T-cell (primary cell): ENCODE measurements around the gene EEF1AKMT2. TPM values are rescaled to one million over a fixed set of nuclear protein-coding genes. Genes with fewer than 3 reads are reported as not detected.

Experiments
- ATAC-seq, 4 experiments: fragments of 200-7000 bp in 3 of 4; fragments of 150-1000 bp in 1 of 4; cut with Tn5 transposase; replicated peaks in 1 of 4; 1 replicate in 3 of 4; 2 replicates in 1 of 4; pipeline ENCODE4 v1.10.0; 2021; ENCODE audit warnings: moderate library complexity in 3 of 4, mild to moderate bottlenecking in 2 of 4, moderate number of reproducible peaks in 1 of 4
- CTCF ChIA-PET, 2 donors: fragments of 300-600 bp; sonication (Branson Sonifier 250); formaldehyde crosslinking; loops; one replicate each; lab custom pipeline; 2022; ENCODE audit warnings: antibody characterized with exemption in 2 of 2; lab: Charles Lee
- POLR2A ChIA-PET, 2 donors: fragments of 300-600 bp; sonication (Branson Sonifier 250); formaldehyde crosslinking; loops; one replicate each; lab custom pipeline; 2022; ENCODE audit warnings: antibody characterized with exemption in 2 of 2; lab: Charles Lee
- DNase-seq, 35 experiments: peaks; one replicate each; pipeline versions ENCODE4 v3.0.0 to v3.0.0-alpha.2; 2013 to 2023
- H3K27ac ChIP-seq: one replicate; pipeline ENCODE4 v1.5.1; 2013; ENCODE audit warnings: low read length
- H3K27me3 ChIP-seq, 2 experiments: replicated peaks in 1 of 2; 1 replicate in 1 of 2; 2 replicates in 1 of 2; pipeline versions ENCODE4 v1.6.1 to v1.7.0; 2013; ENCODE audit warnings: low read length in 1 of 2, mixed read lengths in 1 of 2; ENCODE audit not compliant: control insufficient read depth in 2 of 2, insufficient read depth in 2 of 2; ENCODE audit errors: extremely low read depth in 1 of 2
- H3K36me3 ChIP-seq, 2 donors: 1 replicate in 1 of 2; 2 replicates in 1 of 2; pipeline versions ENCODE4 v1.6.1 to v1.7.0; 2013; ENCODE audit warnings: low read length in 1 of 2; ENCODE audit not compliant: control insufficient read depth in 2 of 2, insufficient read depth in 1 of 2; ENCODE audit errors: extremely low read depth in 1 of 2
- H3K4me1 ChIP-seq, 2 experiments: 1 replicate in 1 of 2; 2 replicates in 1 of 2; pipeline versions ENCODE4 v1.6.1 to v1.7.0; 2013; ENCODE audit warnings: low read length in 2 of 2, mixed read lengths in 1 of 2; ENCODE audit not compliant: insufficient read depth in 2 of 2, control insufficient read depth in 1 of 2; ENCODE audit errors: extremely low read depth in 1 of 2
- H3K4me3 ChIP-seq, 2 donors: 1 replicate in 1 of 2; 2 replicates in 1 of 2; pipeline versions ENCODE4 v1.5.1 to v1.7.0; 2013; ENCODE audit warnings: mild to moderate bottlenecking in 2 of 2, low read length in 1 of 2, moderate library complexity in 1 of 2; ENCODE audit not compliant: control insufficient read depth in 1 of 2; ENCODE audit errors: extremely low read depth in 1 of 2
- H3K9me3 ChIP-seq: 2 replicates; pipeline ENCODE4 v1.7.0; 2013
- H3K27ac Mint-ChIP-seq, 2 donors: one replicate each; pipeline ENCODE4 v1.8.0; 2020 to 2021; ENCODE audit warnings: mild to moderate bottlenecking in 2 of 2, mixed read lengths in 2 of 2
- H3K27me3 Mint-ChIP-seq, 2 donors: one replicate each; pipeline ENCODE4 v1.8.0; 2021 to 2022; ENCODE audit warnings: mixed read lengths in 2 of 2
- H3K36me3 Mint-ChIP-seq: one replicate; pipeline ENCODE4 v1.8.0; 2021; ENCODE audit warnings: mixed read lengths
- H3K4me1 Mint-ChIP-seq, 3 donors: one replicate each; pipeline ENCODE4 v1.8.0; 2020 to 2022; ENCODE audit warnings: mixed read lengths in 3 of 3, mild to moderate bottlenecking in 1 of 3
- H3K4me3 Mint-ChIP-seq, 3 donors: one replicate each; pipeline ENCODE4 v1.8.0; 2020 to 2022; ENCODE audit warnings: mild to moderate bottlenecking in 3 of 3, mixed read lengths in 3 of 3, moderate library complexity in 3 of 3
- H3K9me3 Mint-ChIP-seq, 3 donors: one replicate each; pipeline ENCODE4 v1.8.0; 2020 to 2022; ENCODE audit warnings: mixed read lengths in 3 of 3
- WGBS: methylation state at CpG from one replicate; pipeline ENCODE4 v1.1.5; 2013; ENCODE audit warnings: missing lambda C conversion rate; ENCODE audit not compliant: insufficient coverage; 5-methylcytosine and 5-hydroxymethylcytosine counted together
- total RNA-seq, 35 experiments: library from RNA in 6 of 35; stranded (reverse) in 6 of 35; fragments of 120-200 nt in 1 of 35; gene quantifications; one replicate each; pipeline versions ENCODE4 v1.2.1 to v1.2.4 and lab custom pipeline; 2013 to 2026

Gene EEF1AKMT2
- total RNA-seq, 5 donors from 2014 or later (not counting 1 experiment from before 2014, with no cell fraction given): 15.8 to 21.0 (median 18.8) TPM

GRCh38 chr10:124741922-124742412 lies 49.7 kb downstream of the EEF1AKMT2 start:
- Histone ChIP-seq H3K36me3 (no peaks in the 10 kb centered on the region), H3K27ac (peak overlapping the region; percentile 83), H3K4me3 (peak overlapping the region; percentile 49 to 79), H3K4me1 (peaks cover 51 to 62% of the 10 kb centered on the region in 2 experiments), H3K27me3 (no peaks in the 10 kb centered on the region), H3K9me3 (no peaks in the 10 kb centered on the region)
- 48% methylated on average over 7 of the region's 9 CpGs for WGBS
- H3K9me3 Mint-ChIP-seq: no peaks in the 10 kb centered on the region
- ChIA-PET POLR2A (interaction anchor here (0.6 to 3.1 kb wide), 10 partner anchors 13 to 243 kb away, joined by 3 to 18 read pairs (median 5); no protein-coding TSS in a partner anchor), CTCF (interaction anchor here (0.5 to 4.9 kb wide), 58 partner anchors 9 to 280 kb away, joined by 3 to 132 read pairs (median 5); partner anchors contain the start of gene LHPP (in 1 of the 2))
- peak overlapping the region; percentile 89 to 99 (median 95) for H3K4me3 Mint-ChIP-seq
- DNase-seq (peak in 4 of 35 experiments; percentile 26 to 54 (median 37)), ATAC-seq (no peak)
- H3K27ac Mint-ChIP-seq: peak overlapping the region; percentile 94 to 96
- H3K27me3 Mint-ChIP-seq: no peaks in the 10 kb centered on the region
- H3K4me1 Mint-ChIP-seq: peaks cover 68 to 69% (median 69%) of the 10 kb centered on the region in 3 donors
- H3K36me3 Mint-ChIP-seq: no peaks in the 10 kb centered on the region

DNA sequence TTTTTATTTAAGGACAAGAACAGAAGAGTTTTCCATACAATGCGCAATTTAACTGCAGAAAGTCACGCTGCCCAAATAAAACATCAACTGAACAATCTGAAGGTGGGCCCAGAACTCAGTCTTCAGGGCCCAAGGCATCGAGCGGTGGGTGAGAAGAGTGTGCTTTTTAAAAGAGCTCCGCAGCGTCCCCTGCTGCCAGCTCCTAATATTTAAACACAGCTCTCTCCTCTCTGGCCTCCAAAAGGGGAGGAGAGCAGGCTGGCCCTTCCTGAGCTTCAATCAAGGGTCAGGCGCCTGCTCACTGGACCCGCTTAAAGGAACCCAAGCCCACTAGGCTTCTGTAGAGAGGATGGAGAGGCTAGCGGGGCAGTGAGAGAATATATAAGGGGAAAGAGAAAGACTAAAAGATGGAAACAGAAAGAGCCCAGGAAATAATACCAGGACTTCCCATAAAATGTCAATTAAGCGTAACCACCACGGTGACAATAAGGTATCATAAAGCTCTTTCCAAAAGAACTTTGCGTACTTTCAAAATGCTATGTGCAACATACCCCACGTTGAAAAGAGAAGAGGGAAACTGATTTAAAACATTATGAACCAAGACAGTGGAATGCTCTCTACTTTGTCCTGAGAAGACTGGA lies 50.3 kb downstream of the EEF1AKMT2 start:
- 0% methylated on average over 1 of the region's 13 CpGs for WGBS
- Mint-ChIP-seq H3K27ac (peak overlapping the region; percentile 90 to 96), H3K36me3 (no peaks in the 10 kb centered on the region), H3K9me3 (no peaks in the 10 kb centered on the region), H3K27me3 (no peaks in the 10 kb centered on the region), H3K4me3 (peak overlapping the region; percentile 89 to 99 (median 95)), H3K4me1 (peaks cover 73 to 74% (median 74%) of the 10 kb centered on the region in 3 donors)
- Histone ChIP-seq H3K36me3 (peaks cover 0 to 3% of the 10 kb centered on the region in 2 donors), H3K27me3 (no peaks in the 10 kb centered on the region), H3K9me3 (no peaks in the 10 kb centered on the region), H3K4me3 (peak overlapping the region; percentile 26 to 79), H3K4me1 (peaks cover 54 to 68% of the 10 kb centered on the region in 2 experiments), H3K27ac (peak overlapping the region; percentile 83)
- CTCF ChIA-PET: interaction anchor here (0.5 to 4.9 kb wide), 64 partner anchors 8 to 280 kb away, joined by 3 to 132 read pairs (median 5); partner anchors contain the start of gene LHPP (in 1 of the 2)
- POLR2A ChIA-PET: interaction anchor here (0.5 to 3.1 kb wide), 10 partner anchors 12 to 161 kb away, joined by 3 to 18 read pairs (median 5); no protein-coding TSS in a partner anchor
- ATAC-seq: peak; percentile 52 to 62 (median 54)
- peak; percentile 53 to 88 (median 74) for DNase-seq

DNA sequence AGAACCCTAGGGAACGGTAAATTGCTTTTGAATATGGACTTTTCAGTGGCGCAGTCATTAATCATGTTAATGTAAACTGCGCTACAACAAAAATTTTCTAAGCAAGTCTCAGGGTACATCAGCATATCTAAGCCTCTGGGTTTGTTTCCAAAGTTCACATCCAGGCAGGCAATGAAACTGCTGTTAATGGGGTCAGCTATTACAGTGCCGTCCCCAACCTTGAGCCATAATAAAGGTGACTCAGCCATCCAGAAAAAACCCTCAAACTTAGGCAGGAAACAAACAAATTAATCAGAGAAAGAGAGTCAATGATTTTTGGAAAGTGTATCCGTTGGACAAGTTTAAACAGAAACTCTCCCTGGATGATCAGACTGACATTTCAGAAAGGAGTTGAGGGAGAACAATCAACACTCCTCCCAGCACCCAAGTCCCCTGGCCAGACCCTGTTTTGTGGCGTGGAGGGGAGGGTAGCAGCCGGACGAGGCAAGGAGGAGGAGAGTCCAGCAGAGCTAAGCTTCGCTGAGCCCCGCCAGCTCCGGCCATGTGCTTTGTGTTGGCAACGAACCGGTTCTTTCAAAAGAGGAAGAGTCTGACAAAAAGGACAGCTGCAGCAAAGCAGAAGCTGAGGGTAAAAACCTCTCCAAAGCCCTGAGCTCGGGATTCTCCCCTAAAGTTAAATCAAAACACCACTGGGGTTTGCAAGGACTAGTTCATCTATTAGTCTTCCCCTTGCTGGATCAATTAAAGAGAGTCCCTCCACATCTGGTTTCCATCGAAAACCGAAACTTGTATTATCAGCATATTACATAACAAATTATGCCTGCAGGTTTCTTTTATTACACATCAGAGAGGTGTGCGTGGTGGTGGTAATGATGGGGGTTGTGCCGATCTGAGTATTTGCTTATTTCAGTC lies 51.1 kb downstream of the EEF1AKMT2 start:
- Mint-ChIP-seq H3K27me3 (no peaks in the 10 kb centered on the region), H3K27ac (peak overlapping the region; percentile 90 to 96), H3K36me3 (no peaks in the 10 kb centered on the region), H3K9me3 (no peaks in the 10 kb centered on the region), H3K4me1 (peaks cover 81 to 82% (median 81%) of the 10 kb centered on the region in 3 donors), H3K4me3 (peak overlapping the region; percentile 89 to 99 (median 95))
- peaks cover 0 to 3% of the 10 kb centered on the region in 2 donors for H3K36me3 ChIP-seq
- POLR2A ChIA-PET: interaction anchor here (0.5 to 3.1 kb wide), 10 partner anchors 11 to 160 kb away, joined by 3 to 18 read pairs (median 5); no protein-coding TSS in a partner anchor
- peaks cover 58 to 76% of the 10 kb centered on the region in 2 experiments for H3K4me1 ChIP-seq
- peak in 3 of 35 experiments; percentile 29 to 32 (median 32) for DNase-seq
- 29% methylated on average over 12 of the region's 18 CpGs for WGBS
- peak overlapping the region; percentile 83 for H3K27ac ChIP-seq
- peak overlapping the region in 1 of 2 donors; percentile 79 for H3K4me3 ChIP-seq
- CTCF ChIA-PET: interaction anchor here (0.6 to 4.9 kb wide), 51 partner anchors 8 to 279 kb away, joined by 3 to 132 read pairs (median 6); partner anchors contain the start of gene LHPP (in 1 of the 2)
- no peaks in the 10 kb centered on the region for H3K27me3 ChIP-seq
- peak; percentile 2 to 28 (median 5) for ATAC-seq
- no peaks in the 10 kb centered on the region for H3K9me3 ChIP-seq

DNA sequence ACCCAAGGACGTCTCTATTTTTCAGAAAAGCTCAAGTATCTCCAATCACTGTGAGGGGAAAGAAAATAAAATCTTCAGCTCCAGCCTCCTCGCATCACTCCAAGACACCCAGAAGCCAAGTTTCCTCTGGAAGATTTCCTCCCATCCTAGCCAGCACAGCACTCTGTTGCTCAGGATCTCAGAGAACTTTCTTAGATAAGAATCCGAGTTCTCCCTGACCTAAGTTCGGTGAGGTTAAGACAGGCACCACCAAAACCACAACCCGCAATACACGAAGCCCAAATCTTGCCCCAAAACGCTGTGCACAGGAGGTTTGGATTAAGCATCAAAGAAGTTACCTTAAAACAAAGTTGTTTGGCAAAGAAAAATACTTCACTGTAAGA lies 51.7 kb downstream of the EEF1AKMT2 start:
- WGBS: no CpG with 5 or more reads among the region's 7 CpGs
- ChIA-PET CTCF (interaction anchor here (1.1 to 4.9 kb wide), 6 partner anchors 10 to 146 kb away, joined by 3 to 132 read pairs (median 21); no protein-coding TSS in a partner anchor), POLR2A (interaction anchor here (0.6 to 1.0 kb wide), 2 partner anchors 21 to 124 kb away, joined by 3 read pairs; no protein-coding TSS in a partner anchor)
- no peak for ATAC-seq
- H3K4me1 Mint-ChIP-seq: peaks cover 81 to 82% (median 81%) of the 10 kb centered on the region in 3 donors
- Histone ChIP-seq H3K4me1 (peaks cover 58 to 82% of the 10 kb centered on the region in 2 experiments), H3K36me3 (peaks cover 0 to 3% of the 10 kb centered on the region in 2 donors), H3K27me3 (no peaks in the 10 kb centered on the region), H3K27ac (peak overlapping the region; percentile 83), H3K4me3 (peak overlapping the region in 1 of 2 donors; percentile 79), H3K9me3 (no peaks in the 10 kb centered on the region)
- H3K27ac Mint-ChIP-seq: peak overlapping the region; percentile 90 to 96
- H3K4me3 Mint-ChIP-seq: peak overlapping the region; percentile 89 to 99 (median 95)
- no peaks in the 10 kb centered on the region for H3K27me3 Mint-ChIP-seq
- H3K9me3 Mint-ChIP-seq: no peaks in the 10 kb centered on the region
- DNase-seq: peak in 1 of 35 experiments; percentile 62
- H3K36me3 Mint-ChIP-seq: no peaks in the 10 kb centered on the region

- no peak for ATAC-seq
- WGBS: 42% methylated on average over 4 of the region's 13 CpGs
- peak in 1 of 35 experiments; percentile 12 for DNase-seq
- POLR2A ChIA-PET: interaction anchor here (0.6 to 1.0 kb wide), 2 partner anchors 20 to 123 kb away, joined by 3 read pairs; no protein-coding TSS in a partner anchor
- Histone ChIP-seq H3K27ac (peak overlapping the region; percentile 83), H3K4me1 (peaks cover 61 to 85% of the 10 kb centered on the region in 2 experiments), H3K36me3 (peaks cover 0 to 3% of the 10 kb centered on the region in 2 donors), H3K4me3 (no peak overlapping the region), H3K9me3 (no peaks in the 10 kb centered on the region), H3K27me3 (no peaks in the 10 kb centered on the region)
- H3K4me3 Mint-ChIP-seq: peak overlapping the region; percentile 89 to 99 (median 95)
- peaks cover 84 to 85% (median 84%) of the 10 kb centered on the region in 3 donors for H3K4me1 Mint-ChIP-seq
- no peaks in the 10 kb centered on the region for H3K27me3 Mint-ChIP-seq
- H3K36me3 Mint-ChIP-seq: no peaks in the 10 kb centered on the region
- peak overlapping the region; percentile 90 to 96 for H3K27ac Mint-ChIP-seq
- CTCF ChIA-PET: interaction anchor here (1.1 to 4.9 kb wide), 5 partner anchors 9 to 145 kb away, joined by 3 to 132 read pairs (median 35); no protein-coding TSS in a partner anchor
- H3K9me3 Mint-ChIP-seq: no peaks in the 10 kb centered on the region
Observed at GRCh38 chr10:124739119-124739921, 52.4 kb downstream of the EEF1AKMT2 start.
